ENCODE measurements around the gene RIPOR3.

RIPOR3 gene

GRCh38 chr20:50723672-50724071, 32.3 kb upstream of the RIPOR3 start:
- in situ Hi-C loops (cut with MboI; ENCODE audit: low sequenced_read_pairs, unreplicated experiment), result no loop called here
- DNase-seq (ENCODE audit: low spot score), result no peak
- TF ChIP-seq CTCF (IDR thresholded peaks at IDR 0.05; ENCODE audit: borderline replicate concordance, control extremely low read depth, extremely low read depth, insufficient read depth, missing control alignments), result no peak

GRCh38 chr20:50722424-50723155, 31.2 kb upstream of the RIPOR3 start:
- no peak for DNase-seq (ENCODE audit: low spot score)
- TF ChIP-seq CTCF (IDR thresholded peaks at IDR 0.05; ENCODE audit: borderline replicate concordance, control extremely low read depth, extremely low read depth, insufficient read depth, missing control alignments), result no peak
- in situ Hi-C loops (cut with MboI; ENCODE audit: low sequenced_read_pairs, unreplicated experiment), result no loop called here

- no peak for TF ChIP-seq CTCF (IDR thresholded peaks at IDR 0.05; ENCODE audit: borderline replicate concordance, control extremely low read depth, extremely low read depth, insufficient read depth, missing control alignments)
- DNase-seq (ENCODE audit: low spot score), result no peak
- in situ Hi-C loops (cut with MboI; ENCODE audit: low sequenced_read_pairs, unreplicated experiment), result no loop called here
Measured at GRCh38 chr20:50721881-50722281, 30.5 kb upstream of the RIPOR3 start.

- DNase-seq (ENCODE audit: low spot score), result no peak
- no peak for TF ChIP-seq CTCF (IDR thresholded peaks at IDR 0.05; ENCODE audit: borderline replicate concordance, control extremely low read depth, extremely low read depth, insufficient read depth, missing control alignments)
- in situ Hi-C loops (cut with MboI; ENCODE audit: low sequenced_read_pairs, unreplicated experiment), result no loop called here
Measured at GRCh38 chr20:50720582-50720981, 29.2 kb upstream of the RIPOR3 start.

- no peak for DNase-seq (ENCODE audit: low spot score)
- in situ Hi-C loops (cut with MboI; ENCODE audit: low sequenced_read_pairs, unreplicated experiment), result no loop called here
Measured at GRCh38 chr20:50720026-50720425, 28.7 kb upstream of the RIPOR3 start.

GRCh38 chr20:50719328-50719727, 28.0 kb upstream of the RIPOR3 start:
- no peak for DNase-seq (ENCODE audit: low spot score)
- no peak for TF ChIP-seq CTCF (IDR thresholded peaks at IDR 0.05; ENCODE audit: borderline replicate concordance, control extremely low read depth, extremely low read depth, insufficient read depth, missing control alignments)
- in situ Hi-C loops (cut with MboI; ENCODE audit: low sequenced_read_pairs, unreplicated experiment), result no loop called here

More at GRCh38 chr20:50720026-50720425, 28.7 kb upstream of the RIPOR3 start:
- no peak for TF ChIP-seq CTCF (IDR thresholded peaks at IDR 0.05; ENCODE audit: borderline replicate concordance, control extremely low read depth, extremely low read depth, insufficient read depth, missing control alignments)
